A673 (cell line): ENCODE data around the gene NRXN3. TPM values are rescaled to one million over a fixed set of nuclear protein-coding genes. Genes with fewer than 3 reads are reported as not detected.

Experiments used
- BruUV-seq: library from RNA; stranded (reverse); fragments of 400-500 nt; replicated peaks from 2 replicates; lab custom pipeline; 2021; lab: Mats Ljungman, UMichigan
- CTCF ChIA-PET: fragments of 300-600 bp; sonication (Branson Sonifier 250); formaldehyde crosslinking; loops from one replicate; lab custom pipeline; 2022; ENCODE audit warnings: antibody characterized with exemption; lab: Charles Lee
- POLR2A ChIA-PET: fragments of 300-600 bp; sonication (Branson Sonifier 250); formaldehyde crosslinking; loops from one replicate; lab custom pipeline; 2022; ENCODE audit warnings: antibody characterized with exemption; ENCODE audit not compliant: low non-redundant PET; lab: Charles Lee
- DNase-seq: peaks from one replicate; pipeline ENCODE4 v3.0.0-alpha.2; 2015; ENCODE audit warnings: low spot score
- H3K27ac ChIP-seq: fragments of 200-600 bp; sonication (generic); 2 replicates; pipeline ENCODE4 v1.5.1; 2016; ENCODE audit warnings: mixed run types, low read depth, mild to moderate bottlenecking, mixed read lengths, antibody characterized with exemption, low read length; ENCODE audit not compliant: poor library complexity, severe bottlenecking
- H3K27me3 ChIP-seq: fragments of 200-600 bp; sonication (generic); replicated peaks from 2 replicates; pipeline ENCODE4 v1.6.1; 2017; ENCODE audit warnings: mixed run types, low read depth, mild to moderate bottlenecking, mixed read lengths, antibody characterized with exemption, low read length; ENCODE audit not compliant: insufficient read depth, poor library complexity
- H3K36me3 ChIP-seq: fragments of 200-600 bp; sonication (generic); 2 replicates; pipeline ENCODE4 v1.6.1; 2016; ENCODE audit warnings: mixed run types, mild to moderate bottlenecking, mixed read lengths, antibody characterized with exemption, low read length; ENCODE audit not compliant: insufficient read depth, poor library complexity, severe bottlenecking
- H3K4me1 ChIP-seq: fragments of 200-600 bp; sonication (generic); 2 replicates; pipeline ENCODE4 v1.6.1; 2017; ENCODE audit warnings: mixed run types, mild to moderate bottlenecking, mixed read lengths, antibody characterized with exemption, low read length; ENCODE audit not compliant: insufficient read depth, poor library complexity, severe bottlenecking
- H3K4me3 ChIP-seq: fragments of 200-600 bp; sonication (generic); 2 replicates; pipeline ENCODE4 v1.5.1; 2016; ENCODE audit warnings: low read depth, mixed run types, mild to moderate bottlenecking, mixed read lengths, low read length; ENCODE audit not compliant: poor library complexity, severe bottlenecking
- H3K9me3 ChIP-seq: fragments of 200-600 bp; sonication (generic); 2 replicates; pipeline ENCODE4 v1.6.1; 2016; ENCODE audit warnings: mixed run types, low read depth, mild to moderate bottlenecking, mixed read lengths, antibody characterized with exemption, low read length; ENCODE audit not compliant: poor library complexity, severe bottlenecking
- EZH2 ChIP-seq: fragments of 200-600 bp; sonication (generic); IDR thresholded peaks from 2 replicates; pipeline ENCODE4 v1.6.1; 2017; ENCODE audit warnings: borderline replicate concordance, low read depth, mild to moderate bottlenecking, mixed read lengths, antibody characterized with exemption, low read length; ENCODE audit not compliant: poor library complexity, severe bottlenecking
- intact Hi-C: fragments of 100-400 bp; cut with micrococcal nuclease; formaldehyde crosslinking; loops from one replicate; pipeline ENCODE4 v1.10.0; 2022; ENCODE audit not compliant: unreplicated experiment
- total RNA-seq: library from RNA; stranded (reverse); gene quantifications from 2 replicates; pipeline ENCODE4 v1.2.3, GENCODE V29; 2021
- TF ChIP-seq, protein P1 (sequence below): fragments of 300-800, 200-600 bp; sonication (generic); conservative IDR thresholded peaks from 2 replicates; pipeline ENCODE4 v1.5.1; 2017; ENCODE audit warnings: low read depth, mild to moderate bottlenecking, antibody characterized with exemption, low read length, moderate library complexity, mixed read lengths

NRXN3 gene
- total RNA-seq, 1 experiment from 2014 or later: 0.21 TPM

GRCh38 chr14:79543348-79543747, 1373.2 kb downstream of the NRXN3 start:
- H3K27me3 ChIP-seq: no peaks in the 10 kb centered on the region
- no peak overlapping the region for H3K4me3 ChIP-seq
- CTCF ChIA-PET: interaction anchor here (1.1 kb wide), 1 partner anchor 35 kb away, joined by 3 read pairs; no protein-coding TSS in a partner anchor
- H3K27ac ChIP-seq: no peak overlapping the region
- H3K9me3 ChIP-seq: no peaks in the 10 kb centered on the region
- TF ChIP-seq, protein P1, sequence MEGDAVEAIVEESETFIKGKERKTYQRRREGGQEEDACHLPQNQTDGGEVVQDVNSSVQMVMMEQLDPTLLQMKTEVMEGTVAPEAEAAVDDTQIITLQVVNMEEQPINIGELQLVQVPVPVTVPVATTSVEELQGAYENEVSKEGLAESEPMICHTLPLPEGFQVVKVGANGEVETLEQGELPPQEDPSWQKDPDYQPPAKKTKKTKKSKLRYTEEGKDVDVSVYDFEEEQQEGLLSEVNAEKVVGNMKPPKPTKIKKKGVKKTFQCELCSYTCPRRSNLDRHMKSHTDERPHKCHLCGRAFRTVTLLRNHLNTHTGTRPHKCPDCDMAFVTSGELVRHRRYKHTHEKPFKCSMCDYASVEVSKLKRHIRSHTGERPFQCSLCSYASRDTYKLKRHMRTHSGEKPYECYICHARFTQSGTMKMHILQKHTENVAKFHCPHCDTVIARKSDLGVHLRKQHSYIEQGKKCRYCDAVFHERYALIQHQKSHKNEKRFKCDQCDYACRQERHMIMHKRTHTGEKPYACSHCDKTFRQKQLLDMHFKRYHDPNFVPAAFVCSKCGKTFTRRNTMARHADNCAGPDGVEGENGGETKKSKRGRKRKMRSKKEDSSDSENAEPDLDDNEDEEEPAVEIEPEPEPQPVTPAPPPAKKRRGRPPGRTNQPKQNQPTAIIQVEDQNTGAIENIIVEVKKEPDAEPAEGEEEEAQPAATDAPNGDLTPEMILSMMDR: no peak
- TF ChIP-seq EZH2: no peak
- H3K36me3 ChIP-seq: no peaks in the 10 kb centered on the region
- H3K4me1 ChIP-seq: no peaks in the 10 kb centered on the region
- intact Hi-C loops: loop anchor here (10.0 kb wide), 1 partner anchor 579 kb away; no protein-coding TSS in a partner anchor
- no peak for DNase-seq
- POLR2A ChIA-PET: no interaction called here
- BruUV-seq: no TSS peak

- intact Hi-C loops: loop anchor here (10.0 kb wide), 1 partner anchor 579 kb away; no protein-coding TSS in a partner anchor
- Histone ChIP-seq H3K4me1 (no peaks in the 10 kb centered on the region), H3K27ac (no peak overlapping the region), H3K27me3 (no peaks in the 10 kb centered on the region), H3K9me3 (no peaks in the 10 kb centered on the region), H3K36me3 (no peaks in the 10 kb centered on the region), H3K4me3 (no peak overlapping the region)
- POLR2A ChIA-PET: no interaction called here
- CTCF ChIA-PET: interaction anchor here (1.1 kb wide), 1 partner anchor 34 kb away, joined by 3 read pairs; no protein-coding TSS in a partner anchor
- TF ChIP-seq EZH2: no peak
- TF ChIP-seq, protein P1: peak; percentile 72
- BruUV-seq: no TSS peak
- DNase-seq: peak; percentile 40
Observed at GRCh38 chr14:79543967-79544697, 1374.0 kb downstream of the NRXN3 start.

- H3K27ac ChIP-seq: no peak overlapping the region
- no peaks in the 10 kb centered on the region for H3K4me1 ChIP-seq
- no peak for DNase-seq
- no peak for TF ChIP-seq EZH2
- TF ChIP-seq, protein P1: no peak
- BruUV-seq: no TSS peak
- ChIA-PET POLR2A (no interaction called here), CTCF (no interaction called here)
- no peaks in the 10 kb centered on the region for H3K27me3 ChIP-seq
- H3K36me3 ChIP-seq: no peaks in the 10 kb centered on the region
- H3K9me3 ChIP-seq: no peaks in the 10 kb centered on the region
- H3K4me3 ChIP-seq: no peak overlapping the region
- intact Hi-C loops: loop anchor here (10.0 kb wide), 1 partner anchor 580 kb away; no protein-coding TSS in a partner anchor
Observed at GRCh38 chr14:79544698-79545070, 1374.5 kb downstream of the NRXN3 start.
